HEK293T (cell line): ENCODE measurements around the gene GTF3C5.

Source experiments
- BHLHE40 ChIP-seq: fragments of 450-650 bp; IDR thresholded peaks from 2 replicates; pipeline ENCODE4 v1.6.1; 2016; ENCODE audit warnings: mild to moderate bottlenecking, moderate library complexity, borderline replicate concordance
- ELF4 ChIP-seq: fragments of 450-650 bp; IDR thresholded peaks from 2 replicates; pipeline ENCODE4 v1.6.1; 2017; ENCODE audit warnings: antibody characterized with exemption
- FOXA1 ChIP-seq: fragments of 450-650 bp; IDR thresholded peaks from 2 replicates; pipeline ENCODE4 v1.6.1; 2016; ENCODE audit warnings: mild to moderate bottlenecking
- FOXK2 ChIP-seq: fragments of 450-650 bp; IDR thresholded peaks from 2 replicates; pipeline ENCODE4 v1.6.1; 2016; ENCODE audit warnings: mild to moderate bottlenecking
- L3MBTL2 ChIP-seq: fragments of 450-650 bp; conservative IDR thresholded peaks from 2 replicates; pipeline ENCODE4 v1.6.1; 2016; ENCODE audit warnings: mild to moderate bottlenecking
- NFRKB ChIP-seq: fragments of 450-650 bp; IDR thresholded peaks from 2 replicates; pipeline ENCODE4 v1.6.1; 2016; ENCODE audit warnings: mild to moderate bottlenecking, moderate library complexity
- PKNOX1 ChIP-seq: fragments of 450-650 bp; IDR thresholded peaks from 2 replicates; pipeline ENCODE4 v1.6.1; 2016
- SP1 ChIP-seq: fragments of 450-650 bp; IDR thresholded peaks from 2 replicates; pipeline ENCODE4 v1.6.1; 2017
- SUZ12 ChIP-seq: fragments of 450-650 bp; IDR thresholded peaks from 2 replicates; pipeline ENCODE4 v1.6.1; 2016; ENCODE audit warnings: mild to moderate bottlenecking
- TARDBP ChIP-seq: fragments of 450-650 bp; IDR thresholded peaks from 2 replicates; pipeline ENCODE4 v1.6.1; 2016
- ZNF384 ChIP-seq: fragments of 450-650 bp; IDR thresholded peaks from 2 replicates; pipeline ENCODE4 v1.6.1; 2016

- no peak for TF ChIP-seq ZNF384
- TF ChIP-seq ELF4: no peak
- no peak for TF ChIP-seq NFRKB
- TF ChIP-seq BHLHE40: no peak
- TF ChIP-seq TARDBP: no peak
- TF ChIP-seq FOXK2: no peak
- TF ChIP-seq FOXA1: no peak
- TF ChIP-seq L3MBTL2: no peak
- TF ChIP-seq SP1: no peak
- no peak for TF ChIP-seq SUZ12
- TF ChIP-seq PKNOX1: no peak
These were observed 18.2 kb downstream of the GTF3C5 start for GRCh38 chr9:133049043-133049442.
